GM21423 (cell line): ENCODE measurements around the gene OR14A2.
"Not testable (repeated sequence)": the region's sequence is repeated elsewhere in the genome, so short reads cannot be mapped to it uniquely, and the experiment has no call there.

Experiments
- ATAC-seq: cut with Tn5 transposase; IDR thresholded peaks from one replicate; pipeline ENCODE4 v1.9.1; 2021; ENCODE audit warnings: mild to moderate bottlenecking, moderate library complexity; ENCODE audit not compliant: unreplicated experiment

Gene OR14A2

DNA sequence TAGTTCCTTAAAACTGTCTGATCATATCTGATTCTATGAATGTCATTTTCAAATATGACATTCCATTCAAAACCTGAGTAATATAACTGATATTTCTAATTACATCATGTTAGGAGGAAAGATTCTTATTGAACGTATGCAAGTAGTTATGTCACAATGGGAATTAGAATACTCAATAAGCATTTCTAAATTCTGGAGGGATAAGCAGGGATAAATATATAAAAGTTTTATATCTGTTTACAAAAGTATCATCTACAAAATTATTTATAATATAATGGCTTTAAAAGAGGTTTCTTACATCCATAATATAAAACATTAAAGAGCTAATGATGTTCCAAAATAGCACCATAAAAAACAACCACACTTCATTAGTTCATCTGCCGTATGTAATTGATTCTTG is at the start of gene OR14A2:
Gene OR14A2, minus strand, starts transcription at position 101 of the 400 bp plus-strand sequence.
- ATAC-seq = no peak

DNA sequence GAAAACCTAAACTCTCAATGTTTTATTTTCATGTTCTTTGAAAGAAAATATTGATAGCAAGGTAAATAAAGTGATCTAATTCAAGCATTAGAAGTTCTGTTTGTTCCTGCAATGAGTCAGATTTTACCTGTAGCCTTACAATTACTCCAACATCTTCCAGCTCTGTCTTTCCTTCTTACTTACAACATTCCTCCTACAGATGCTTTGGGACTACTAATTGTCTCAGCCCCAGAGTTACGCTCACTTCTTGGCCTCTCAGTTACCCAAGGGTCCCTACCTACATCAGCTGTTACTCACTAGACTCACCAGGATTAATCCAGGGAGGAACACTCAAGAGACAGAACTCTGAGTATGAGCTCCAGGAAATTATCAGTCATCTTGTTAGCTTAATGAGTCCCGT is 49.6 kb upstream of the OR14A2 start:
- ATAC-seq = no peak

DNA sequence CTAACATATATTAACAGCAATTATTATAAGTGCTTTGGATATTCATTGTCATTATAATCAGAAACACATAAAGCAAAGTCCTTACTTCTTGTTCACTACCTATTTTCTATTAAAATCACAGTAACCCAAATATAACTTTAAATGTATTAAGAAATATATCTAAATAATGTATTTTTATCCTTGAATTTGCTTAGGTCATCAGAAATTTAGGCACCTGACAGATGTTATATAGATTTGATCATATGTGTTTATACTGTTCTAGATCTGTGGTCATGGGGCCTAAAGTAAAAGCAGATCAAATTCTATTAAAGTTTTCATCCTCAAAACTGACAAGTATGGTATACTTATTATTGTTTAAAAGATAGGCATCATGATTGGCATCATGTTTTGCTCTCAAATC is 21.7 kb upstream of the OR14A2 start:
- no peak for ATAC-seq

DNA sequence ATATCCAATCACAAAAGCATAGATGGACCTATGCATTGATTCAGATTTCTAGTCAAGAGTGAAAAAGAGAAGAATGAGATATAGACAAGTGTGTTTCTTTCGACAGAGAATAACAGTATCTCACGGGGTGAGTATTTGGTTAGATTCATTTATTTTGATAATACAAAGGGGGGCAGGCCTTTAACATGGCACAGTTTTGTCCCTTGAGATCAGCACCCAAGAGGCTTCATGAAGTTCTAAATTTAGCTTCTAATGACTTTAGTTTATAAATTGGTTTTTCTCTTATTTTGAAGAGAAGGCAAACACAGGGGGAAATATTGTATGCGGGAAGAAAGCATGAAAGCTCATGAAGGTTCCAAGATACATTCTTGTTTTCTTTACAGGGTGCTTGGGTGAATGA is 12.5 kb upstream of the OR14A2 start, which contains the start of gene OR1C1:
Gene OR1C1, minus strand, starts transcription at position 101 of the 400 bp plus-strand sequence. CDS start 2,150 bp downstream, outside the sequence.
- no peak for ATAC-seq

DNA sequence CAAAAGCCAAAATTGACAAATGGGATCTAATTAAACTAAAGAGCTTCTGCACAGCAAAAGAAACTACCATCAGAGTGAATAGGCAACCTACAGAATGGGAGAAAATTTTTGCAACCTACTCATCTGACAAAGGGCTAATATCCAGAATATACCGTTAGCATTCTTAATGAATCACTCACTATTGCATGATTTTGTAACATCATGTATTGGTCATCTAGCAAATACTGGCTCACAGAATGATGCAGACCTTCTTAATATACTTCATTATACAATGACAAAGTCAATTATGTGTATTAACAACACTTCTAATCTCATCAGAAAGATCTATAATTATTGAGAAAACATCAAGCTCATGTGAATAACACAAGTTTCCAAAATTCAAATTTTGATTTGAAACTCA is 6.4 kb upstream of the OR14A2 start:
- not testable (repeated sequence) for ATAC-seq

DNA sequence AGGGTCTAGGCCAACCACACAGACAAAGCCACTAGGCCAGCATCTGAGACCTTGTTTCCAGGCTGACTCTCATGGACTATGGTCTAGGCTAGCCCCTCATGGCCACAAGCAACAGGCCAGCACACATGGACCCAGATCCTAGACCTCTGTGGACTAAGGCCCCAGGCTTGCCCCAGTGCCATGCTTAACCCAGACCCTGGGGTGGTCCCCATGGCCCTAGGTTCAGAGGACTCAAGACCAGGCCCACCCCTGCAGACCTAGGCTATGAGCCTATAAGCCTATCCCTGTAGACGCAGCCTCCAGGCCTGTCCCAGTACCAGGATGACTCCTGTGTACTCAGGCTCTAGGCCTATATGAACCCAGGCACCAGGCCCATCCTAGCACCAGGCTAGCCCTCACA is 1.9 kb upstream of the OR14A2 start:
- ATAC-seq = no peak

DNA sequence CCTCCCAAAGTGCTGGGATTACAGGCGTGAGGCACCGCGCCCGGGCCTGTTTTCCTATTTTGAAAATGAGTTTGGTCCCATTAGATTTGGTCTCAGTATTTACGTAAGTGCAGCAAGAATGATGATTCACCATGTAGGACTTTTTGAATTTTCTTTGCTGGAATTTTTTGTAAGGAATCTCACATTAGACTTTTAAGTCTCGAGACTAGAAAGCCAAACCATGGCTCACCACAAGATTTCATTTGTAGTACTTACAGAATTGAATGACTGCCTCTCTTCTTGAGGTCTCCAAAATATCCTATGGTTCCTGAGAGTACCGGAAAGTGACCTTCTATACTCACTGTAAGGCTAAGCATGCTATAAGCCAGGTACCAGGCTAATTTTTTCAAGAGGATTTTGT is 325 bp downstream of the OR14A2 start:
- no peak for ATAC-seq

DNA sequence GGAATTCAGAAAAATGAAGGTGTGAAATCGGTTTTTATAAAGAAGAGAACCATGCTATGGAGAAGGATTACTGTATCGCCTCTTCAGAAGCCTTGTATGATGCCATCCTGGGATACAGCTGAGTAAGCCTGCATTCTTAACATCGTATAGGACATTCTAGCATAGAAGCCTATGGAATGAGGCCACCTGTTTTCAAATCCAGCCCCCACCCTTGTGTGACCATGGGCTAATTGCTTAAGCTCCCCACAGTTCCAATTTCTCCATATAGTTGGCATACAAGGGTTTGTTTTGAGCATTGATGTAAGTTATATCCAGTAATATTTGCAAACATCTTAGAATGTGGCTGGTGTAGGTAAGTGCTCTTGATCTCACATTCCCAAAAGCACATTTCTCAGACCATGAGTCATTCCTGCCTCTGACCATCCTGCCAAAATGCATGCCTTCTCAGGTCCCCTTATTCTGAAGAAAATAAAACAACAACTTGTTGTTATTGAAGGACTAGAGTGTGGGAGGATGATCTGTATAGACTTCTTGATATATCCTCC is 1.5 kb downstream of the OR14A2 start:
- no peak for ATAC-seq

DNA sequence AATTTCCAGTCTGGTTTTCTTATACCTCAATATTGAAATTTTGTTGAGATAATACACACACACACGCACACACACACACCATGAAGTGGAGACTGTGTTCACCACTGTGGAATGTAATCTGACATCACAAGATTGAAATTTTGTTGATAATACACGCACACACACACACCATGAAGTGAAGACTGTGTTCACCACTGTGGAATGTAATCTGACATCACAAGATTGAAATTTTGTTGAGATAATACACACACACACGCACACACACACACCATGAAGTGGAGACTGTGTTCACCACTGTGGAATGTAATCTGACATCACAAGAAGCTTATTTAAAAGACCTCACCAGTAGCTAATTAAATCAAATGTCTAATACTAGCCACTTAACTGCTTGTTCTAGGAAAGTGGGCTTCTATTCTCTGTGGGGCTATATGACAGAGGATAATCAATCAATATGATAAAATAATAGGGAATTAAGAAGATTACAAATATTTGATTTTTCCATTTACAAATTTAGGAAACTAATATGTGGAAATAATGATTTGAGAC is 5.7 kb downstream of the OR14A2 start:
- ATAC-seq = not testable (repeated sequence)

DNA sequence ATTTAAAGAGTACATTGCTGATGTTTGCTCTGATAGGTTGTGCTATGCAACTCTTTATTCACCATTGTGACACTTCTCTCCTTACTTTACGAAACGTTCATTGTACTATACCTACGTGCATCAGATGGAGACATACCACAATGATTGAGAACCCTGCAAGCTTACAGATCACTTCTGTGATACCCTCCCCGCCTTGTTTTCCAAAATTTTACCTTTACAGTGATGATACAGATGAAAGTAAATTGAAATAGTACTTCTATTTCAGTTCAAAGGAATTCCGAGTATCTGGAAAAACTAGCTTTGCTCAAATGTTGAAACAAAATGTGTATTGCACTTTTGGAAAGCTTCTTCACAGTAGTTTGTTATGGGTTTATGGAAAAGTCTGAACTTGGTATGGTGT is 6.2 kb downstream of the OR14A2 start:
- ATAC-seq = no peak

DNA sequence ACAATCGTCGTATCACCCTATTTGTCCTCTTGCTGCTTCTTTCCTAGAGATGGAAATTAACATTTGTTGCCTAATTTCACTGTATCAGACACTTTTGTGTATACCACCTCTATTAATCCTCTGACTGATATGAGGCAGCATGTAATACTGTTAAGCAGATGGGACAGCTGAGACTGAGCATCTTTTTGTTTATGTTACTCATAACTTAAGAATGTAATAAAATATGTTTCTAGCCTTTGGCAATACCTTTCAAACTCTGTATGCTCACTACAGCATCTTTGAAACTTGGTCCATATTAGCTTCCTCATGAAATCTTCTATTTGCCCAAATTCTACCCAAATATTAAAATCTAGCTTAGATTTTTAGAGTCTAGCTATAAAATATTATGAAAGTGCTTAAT is 7.2 kb downstream of the OR14A2 start:
- no peak for ATAC-seq

DNA sequence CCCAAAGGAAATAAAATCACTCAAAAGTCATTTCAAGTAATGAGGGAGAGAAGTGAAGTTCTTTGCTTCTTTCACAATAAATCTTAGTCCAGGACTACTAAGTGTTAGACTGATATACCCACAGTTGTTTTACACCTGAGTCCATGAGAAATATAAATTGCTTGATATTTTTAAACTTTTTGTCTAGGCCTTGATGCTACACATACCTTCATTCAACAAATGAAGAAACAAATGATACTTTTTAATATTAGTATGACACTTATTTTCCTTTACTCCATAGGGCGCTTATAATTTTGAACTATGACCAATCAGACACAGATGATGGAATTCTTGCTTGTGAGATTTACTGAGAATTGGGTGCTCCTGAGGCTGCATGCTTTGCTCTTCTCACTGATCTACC is 9.6 kb downstream of the OR14A2 start, which contains the start of gene OR14K1:
Gene OR14K1, plus strand, starts transcription at position 301 of the 400 bp plus-strand sequence. Its CDS starts 0 bp downstream, at position 301.
- ATAC-seq = no peak

DNA sequence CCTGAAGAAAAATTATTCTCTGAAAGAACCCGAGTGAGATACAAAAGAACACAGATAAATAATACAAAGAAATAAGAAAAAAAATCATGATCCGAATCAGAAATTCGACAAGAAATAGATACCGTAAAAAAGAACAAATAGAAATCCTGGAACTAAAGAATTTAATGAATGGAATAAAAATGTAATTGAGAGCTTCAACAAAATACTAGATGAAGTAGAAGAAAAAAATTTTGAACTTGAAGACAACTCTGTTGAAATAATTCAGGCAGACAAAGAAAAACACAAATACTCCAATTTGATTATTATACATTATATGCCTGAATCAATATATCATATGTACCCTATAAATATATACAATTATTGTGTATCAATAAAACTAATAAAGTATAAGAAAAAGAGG is 26.7 kb downstream of the OR14A2 start:
- no peak for ATAC-seq

DNA sequence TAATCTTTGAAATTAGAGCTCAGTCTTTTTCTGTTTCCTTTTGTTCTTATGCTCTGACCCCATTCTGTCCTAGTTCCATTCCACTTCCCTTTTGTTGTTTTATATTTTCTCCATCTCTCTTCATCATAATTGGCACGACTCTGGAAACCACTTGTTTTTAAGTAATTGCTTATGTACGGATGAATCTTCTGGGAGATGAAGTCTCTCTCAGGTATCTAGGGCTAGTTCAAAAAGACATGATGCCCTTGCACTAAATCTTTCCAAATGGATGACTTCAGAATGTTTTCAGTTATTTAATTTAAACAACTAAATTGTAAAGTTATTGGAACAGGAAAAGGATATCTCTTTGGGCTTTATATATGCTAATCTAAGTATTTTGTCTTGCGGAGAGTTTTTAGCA is 31.4 kb downstream of the OR14A2 start, which contains the start of gene OR6F1:
Gene OR6F1, minus strand, starts transcription at position 101 of the 400 bp plus-strand sequence. CDS start 3,891 bp downstream, outside the sequence.
- no peak for ATAC-seq

DNA sequence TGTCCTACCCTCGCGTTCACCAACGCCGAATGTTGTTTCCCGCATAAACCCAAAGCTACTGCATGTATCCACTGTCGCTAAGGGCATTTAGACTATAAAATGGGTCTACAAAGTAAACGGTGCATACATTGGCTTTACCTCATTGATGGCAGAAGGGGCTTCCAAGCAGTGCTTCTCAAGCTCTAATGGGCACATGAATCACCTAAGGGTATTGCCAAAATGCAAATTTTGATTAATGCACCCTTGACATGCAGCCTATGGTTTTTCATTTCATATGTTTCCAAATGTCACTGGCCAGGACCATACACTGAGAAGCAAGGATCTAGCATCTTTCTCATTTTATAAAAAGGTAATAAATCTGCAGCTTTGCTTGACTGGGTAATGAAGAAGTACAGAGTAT is 34.2 kb downstream of the OR14A2 start:
- ATAC-seq = no peak

DNA sequence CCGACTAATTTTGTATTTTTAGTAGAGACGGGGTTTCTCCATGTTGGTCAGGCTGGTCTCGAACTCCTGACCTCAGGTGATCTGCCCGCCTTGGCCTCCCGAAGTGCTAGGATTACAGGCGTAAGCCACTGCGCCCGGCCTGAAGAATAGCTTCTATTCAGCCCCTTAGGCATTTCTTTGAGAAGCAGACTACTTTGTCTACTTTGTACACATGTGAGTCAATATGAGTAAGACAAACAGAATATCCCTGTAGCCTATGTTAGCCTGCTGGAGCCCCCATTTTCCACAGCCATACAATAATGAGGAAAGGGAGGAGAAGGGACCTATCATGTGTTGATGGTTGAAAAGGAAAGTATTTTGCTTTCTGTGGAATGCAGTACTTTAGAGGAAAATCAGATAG is 37.3 kb downstream of the OR14A2 start:
- ATAC-seq = not testable (repeated sequence)

DNA sequence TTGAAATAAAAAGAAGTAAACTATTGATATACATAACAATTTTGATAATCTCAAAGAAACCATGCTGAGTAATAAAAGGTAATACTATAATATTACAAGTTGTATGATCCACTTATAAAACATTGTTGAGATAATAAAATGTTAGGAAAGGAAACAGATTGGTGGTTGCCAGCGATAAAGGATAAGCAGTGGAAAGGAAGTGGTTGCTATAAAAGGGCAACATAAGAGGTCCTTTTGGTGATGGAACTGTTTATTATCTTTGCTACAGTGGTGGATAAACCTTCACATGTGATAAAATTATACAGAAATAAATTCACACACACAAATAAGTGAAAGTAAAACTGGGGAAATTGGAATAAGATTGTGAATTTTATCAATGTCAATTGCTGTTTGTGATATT is 46.6 kb downstream of the OR14A2 start:
- ATAC-seq = no peak

DNA sequence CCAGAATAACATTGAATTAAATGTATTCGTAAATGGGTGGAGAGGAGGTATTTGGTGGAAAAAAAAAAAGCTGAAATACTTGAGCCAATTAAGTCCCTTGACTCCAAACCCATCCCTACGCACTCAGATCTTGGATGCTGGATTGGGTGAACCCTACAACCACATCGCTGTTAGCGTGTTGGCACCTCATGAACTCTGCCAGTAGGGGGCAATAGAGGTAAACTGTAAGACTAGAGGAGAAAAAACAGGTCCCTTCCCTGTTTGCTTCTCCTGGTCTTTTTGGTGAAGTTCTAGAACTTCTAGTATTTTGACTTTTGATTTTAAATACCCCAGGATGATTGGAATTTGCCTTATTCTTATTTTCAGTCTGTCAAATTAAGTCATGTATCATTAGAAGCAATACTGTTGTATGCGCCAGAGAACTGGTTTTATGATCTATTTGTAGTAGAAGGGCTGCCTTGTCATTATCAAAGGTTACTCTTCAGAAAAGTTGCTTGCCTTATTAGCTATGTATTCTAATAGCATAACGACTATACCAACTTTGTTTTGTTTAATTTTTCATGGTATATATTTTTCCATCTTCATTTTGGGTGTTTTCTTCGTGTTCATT is 66.5 kb downstream of the OR14A2 start:
- peak; percentile 86 for ATAC-seq

DNA sequence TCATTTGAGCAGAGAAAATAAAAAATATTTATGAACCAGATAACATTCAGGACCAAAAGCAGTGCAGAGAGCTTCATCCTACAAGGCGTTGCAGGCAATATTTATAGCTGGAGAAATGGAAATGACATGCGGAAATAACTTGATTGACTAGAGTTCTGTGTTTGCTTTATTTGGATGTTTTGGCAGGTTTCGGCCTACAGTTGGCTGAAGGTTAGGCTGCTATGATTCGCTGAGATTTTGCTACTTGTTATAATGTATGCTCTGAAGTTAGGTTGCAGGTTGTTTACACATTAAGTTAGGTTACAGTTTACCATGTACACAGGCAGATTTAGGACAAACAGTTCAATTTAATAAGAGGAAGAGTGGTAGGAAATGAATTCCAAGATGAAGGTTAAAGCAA is 67.8 kb downstream of the OR14A2 start:
- ATAC-seq = no peak

DNA sequence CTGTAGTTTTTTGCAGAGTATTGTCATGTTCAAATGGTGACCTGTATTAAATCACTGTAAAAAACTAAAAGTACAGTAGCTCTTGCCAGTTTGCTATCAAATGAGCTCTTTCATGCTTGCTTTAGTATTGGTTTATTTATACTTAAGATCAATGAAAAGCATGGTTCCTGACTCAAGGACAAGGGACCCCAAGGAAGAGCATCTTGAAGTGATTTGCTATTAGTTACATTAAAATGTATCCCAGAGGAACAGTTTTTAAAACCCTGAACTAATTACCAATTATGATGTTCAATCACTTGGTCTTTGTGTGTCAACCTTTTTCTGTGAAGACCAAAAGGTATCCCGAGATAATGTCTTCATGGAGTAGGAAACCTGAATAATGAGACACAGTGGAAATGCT is 68.3 kb downstream of the OR14A2 start, which contains the start of gene OR13G1:
Gene OR13G1, minus strand, starts transcription at position 101 of the 400 bp plus-strand sequence. CDS start 6,698 bp downstream, outside the sequence.
- ATAC-seq = no peak
